ENCODE measurements around the gene TMEM45B. TPM values are rescaled to one million over a fixed set of nuclear protein-coding genes. Genes with fewer than 3 reads are reported as not detected.
A peak's percentile ranks its signal among the peaks of the same experiment; 100 is the strongest.

TMEM45B gene
- total RNA-seq, 4 donors from 2014 or later = 0.11 to 0.66 TPM; not detected in 2

GRCh38 chr11:129871914-129872313 is 56.3 kb downstream of the TMEM45B start:
- no peaks in the 10 kb centered on the region for H3K27me3 ChIP-seq
- H3K36me3 ChIP-seq = peaks cover 83 to 100% (median 96%) of the 10 kb centered on the region in 4 donors
- no peak for DNase-seq (ENCODE audit: extremely low spot score)
- no peak overlapping the region for H3K27ac ChIP-seq (replicated peaks in 1 of 4)
- TF ChIP-seq EP300 (IDR thresholded peaks at IDR 0.05) (no peak), POLR2AphosphoS5 (IDR thresholded peaks at IDR 0.05) (no peak), POLR2A (IDR thresholded peaks at IDR 0.05; ENCODE audit: low read depth) (no peak), CTCF (IDR thresholded peaks at IDR 0.05) (no peak)
- no peaks in the 10 kb centered on the region for H3K4me1 ChIP-seq
- intact Hi-C loops (cut with DNase I) = no loop called here
- no peaks in the 10 kb centered on the region for H3K9me3 ChIP-seq
- WGBS = 80% methylated on average over 7 of the region's 7 CpGs
- no peak overlapping the region for H3K4me3 ChIP-seq

- DNase-seq (ENCODE audit: extremely low spot score) = no peak
- no peaks in the 10 kb centered on the region for H3K4me1 ChIP-seq
- peaks cover 86 to 100% (median 100%) of the 10 kb centered on the region in 4 donors for H3K36me3 ChIP-seq
- H3K27ac ChIP-seq (replicated peaks in 1 of 4) = no peak overlapping the region
- 96% methylated on average over 3 of the region's 3 CpGs for WGBS
- TF ChIP-seq POLR2A (IDR thresholded peaks at IDR 0.05; ENCODE audit: low read depth) (no peak), POLR2AphosphoS5 (IDR thresholded peaks at IDR 0.05) (no peak), EP300 (IDR thresholded peaks at IDR 0.05) (no peak), CTCF (IDR thresholded peaks at IDR 0.05) (no peak)
- H3K27me3 ChIP-seq = no peaks in the 10 kb centered on the region
- intact Hi-C loops (cut with DNase I) = no loop called here
- no peak overlapping the region for H3K4me3 ChIP-seq
- no peaks in the 10 kb centered on the region for H3K9me3 ChIP-seq
Observed at GRCh38 chr11:129880311-129880710, 64.7 kb downstream of the TMEM45B start.

GRCh38 chr11:129881570-129882170 is 66.0 kb downstream of the TMEM45B start:
- Histone ChIP-seq H3K9me3 (no peaks in the 10 kb centered on the region), H3K27me3 (no peaks in the 10 kb centered on the region), H3K27ac (replicated peaks in 1 of 4) (no peak overlapping the region), H3K4me3 (no peak overlapping the region), H3K36me3 (peaks cover 78 to 100% (median 100%) of the 10 kb centered on the region in 4 donors), H3K4me1 (no peaks in the 10 kb centered on the region)
- intact Hi-C loops (cut with DNase I) = no loop called here
- DNase-seq (ENCODE audit: extremely low spot score) = no peak
- TF ChIP-seq EP300 (IDR thresholded peaks at IDR 0.05) (no peak), POLR2A (IDR thresholded peaks at IDR 0.05; ENCODE audit: low read depth) (no peak), CTCF (IDR thresholded peaks at IDR 0.05) (peak in 1 of 3 experiments; percentile 32), POLR2AphosphoS5 (IDR thresholded peaks at IDR 0.05) (no peak)
- 74% methylated on average over 9 of the region's 9 CpGs for WGBS

- H3K27ac ChIP-seq (replicated peaks in 1 of 4) = no peak overlapping the region
- 95% methylated on average over 8 of the region's 8 CpGs for WGBS
- intact Hi-C loops (cut with DNase I) = no loop called here
- H3K36me3 ChIP-seq = peaks cover 75 to 100% (median 100%) of the 10 kb centered on the region in 4 donors
- H3K27me3 ChIP-seq = no peaks in the 10 kb centered on the region
- H3K4me3 ChIP-seq = no peak overlapping the region
- no peaks in the 10 kb centered on the region for H3K9me3 ChIP-seq
- no peak for DNase-seq (ENCODE audit: extremely low spot score)
- TF ChIP-seq CTCF (IDR thresholded peaks at IDR 0.05) (no peak), POLR2AphosphoS5 (IDR thresholded peaks at IDR 0.05) (no peak), POLR2A (IDR thresholded peaks at IDR 0.05; ENCODE audit: low read depth) (no peak), EP300 (IDR thresholded peaks at IDR 0.05) (no peak)
- H3K4me1 ChIP-seq = no peaks in the 10 kb centered on the region
Observed at GRCh38 chr11:129884581-129884980, 68.9 kb downstream of the TMEM45B start.

GRCh38 chr11:129885381-129885780 is 69.7 kb downstream of the TMEM45B start:
- H3K27ac ChIP-seq (replicated peaks in 1 of 4) = no peak overlapping the region
- TF ChIP-seq CTCF (IDR thresholded peaks at IDR 0.05) (no peak), EP300 (IDR thresholded peaks at IDR 0.05) (no peak), POLR2AphosphoS5 (IDR thresholded peaks at IDR 0.05) (no peak), POLR2A (IDR thresholded peaks at IDR 0.05; ENCODE audit: low read depth) (no peak)
- intact Hi-C loops (cut with DNase I) = no loop called here
- WGBS = 96% methylated on average over 12 of the region's 12 CpGs
- H3K4me1 ChIP-seq = no peaks in the 10 kb centered on the region
- H3K36me3 ChIP-seq = peaks cover 76 to 100% (median 99%) of the 10 kb centered on the region in 4 donors
- H3K4me3 ChIP-seq = no peak overlapping the region
- no peak for DNase-seq (ENCODE audit: extremely low spot score)
- H3K27me3 ChIP-seq = no peaks in the 10 kb centered on the region
- no peaks in the 10 kb centered on the region for H3K9me3 ChIP-seq

All from esophagus muscularis mucosa (tissue), 4 donors.